8988T (cell line): ENCODE measurements around the gene NOS3.

Experiments
- DNase-seq: peaks from one replicate; pipeline ENCODE4 v3.0.0; 2011

Gene NOS3

DNA sequence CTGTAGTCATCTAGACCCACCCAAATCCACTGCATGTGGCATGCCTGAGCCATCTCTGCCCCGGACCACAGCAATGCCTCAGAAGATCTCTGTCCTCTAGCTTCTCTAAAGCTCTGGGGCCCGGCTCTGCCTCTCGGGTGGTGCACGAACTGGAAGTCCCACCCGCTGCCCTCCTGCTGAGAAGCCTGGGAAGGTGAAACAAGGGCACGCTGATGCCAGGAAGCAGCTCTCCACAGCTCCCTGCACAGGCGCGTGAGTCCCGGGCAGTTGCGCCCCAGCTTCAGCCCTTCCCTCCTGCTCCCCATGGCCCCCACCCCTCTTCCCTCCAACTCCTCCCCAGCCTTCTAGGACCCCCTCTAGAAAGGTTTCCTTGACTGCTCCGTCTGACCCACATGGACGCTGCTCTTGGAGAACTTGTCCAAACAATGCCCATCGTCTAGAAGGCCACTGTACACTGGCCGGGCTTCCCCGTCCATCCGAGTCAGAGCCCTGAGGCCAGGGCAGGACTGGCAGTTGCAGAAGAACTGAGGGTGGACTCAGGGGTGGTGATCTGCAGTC, 25.5 kb upstream of the NOS3 start:
- no peak for DNase-seq

DNA sequence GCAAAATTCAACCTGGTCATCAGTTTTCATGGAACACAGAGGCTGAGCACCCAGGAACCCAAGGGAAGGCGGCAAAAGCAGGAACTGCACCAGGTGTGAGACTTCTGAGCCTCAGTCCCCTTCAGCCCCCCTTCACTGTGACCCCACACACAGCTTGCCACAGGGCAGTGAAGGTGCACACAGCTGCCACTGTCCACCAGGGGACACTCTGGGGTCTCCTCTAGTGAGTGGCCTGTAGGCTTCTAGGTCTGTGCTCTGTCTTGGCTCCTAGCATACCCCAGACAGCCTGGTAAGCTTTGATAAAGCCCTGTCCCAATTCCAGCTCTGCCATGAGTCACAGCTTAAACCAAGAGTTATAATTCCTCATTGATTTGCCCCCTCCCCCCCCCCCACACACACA, 24.8 kb upstream of the NOS3 start:
- no peak for DNase-seq

DNA sequence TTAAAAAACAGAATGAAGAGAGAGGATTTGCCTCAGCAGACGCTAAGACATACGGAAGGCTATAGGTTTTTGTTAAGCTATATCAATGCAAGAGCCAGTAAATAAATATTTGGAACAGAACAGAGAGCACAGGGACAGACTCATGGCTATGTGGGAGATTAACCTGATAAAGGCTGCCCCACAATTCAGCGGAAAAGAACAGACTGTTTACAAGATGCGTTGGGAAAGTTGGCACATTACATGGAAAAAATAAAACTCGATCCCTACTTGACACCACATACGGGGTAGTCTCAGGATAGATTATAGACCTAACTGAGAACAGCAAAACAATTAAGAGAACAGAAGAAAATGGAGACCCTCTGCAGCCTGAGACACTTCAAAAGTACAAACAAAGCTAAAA, 23.5 kb upstream of the NOS3 start:
- no peak for DNase-seq

- DNase-seq = no peak
Observed at GRCh38 chr7:150968056-150968733, 22.6 kb upstream of the NOS3 start.

- DNase-seq = no peak
Observed at GRCh38 chr7:150968734-150969372, 22.0 kb upstream of the NOS3 start.

GRCh38 chr7:150969475-150969874, 21.3 kb upstream of the NOS3 start:
- DNase-seq = no peak

DNA sequence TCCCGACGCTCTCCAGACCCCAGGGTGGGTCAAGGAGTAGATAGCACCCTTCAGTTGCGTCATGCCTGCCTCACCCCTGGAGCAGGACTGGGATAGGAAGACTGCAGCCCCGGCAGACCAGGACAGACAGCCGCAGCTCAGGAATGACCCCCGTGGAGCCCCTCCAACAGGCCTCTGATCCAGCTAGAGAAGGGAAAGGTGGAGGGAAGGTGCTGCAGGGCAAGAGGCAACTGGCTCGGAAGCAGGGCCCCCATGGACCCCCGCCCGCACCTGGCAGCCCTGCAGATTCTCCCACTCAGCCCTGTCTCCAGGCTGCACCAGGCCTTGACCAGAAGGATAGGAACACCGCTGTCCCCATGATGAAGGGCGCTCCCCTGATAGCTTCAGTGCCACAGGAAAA, 20.4 kb upstream of the NOS3 start:
- DNase-seq = no peak

- no peak for DNase-seq
Observed at GRCh38 chr7:150971242-150972022, 19.4 kb upstream of the NOS3 start.

DNA sequence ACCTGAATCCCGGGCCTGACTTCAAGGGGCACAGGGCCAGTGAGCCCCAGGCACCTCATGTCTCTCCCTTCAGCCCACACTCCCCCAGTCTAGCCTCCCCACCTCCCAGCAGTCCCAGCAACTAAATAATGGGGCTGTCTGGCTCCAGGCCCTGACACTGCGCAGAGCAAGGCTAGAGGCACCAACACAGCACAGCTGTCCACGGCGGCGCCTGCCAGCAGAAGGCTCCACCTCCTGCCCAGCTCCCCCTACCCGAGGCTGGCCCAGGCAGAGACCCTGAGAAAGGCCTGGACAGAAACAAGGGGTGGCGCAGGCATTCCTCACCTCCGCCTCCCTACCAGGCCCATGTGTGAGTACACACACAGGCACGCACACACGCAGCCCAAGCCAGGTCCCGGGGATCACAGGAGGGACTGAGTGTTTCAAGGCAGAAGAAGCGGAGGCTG, 18.8 kb upstream of the NOS3 start:
- no peak for DNase-seq

GRCh38 chr7:150972741-150973140, 18.1 kb upstream of the NOS3 start:
- no peak for DNase-seq

GRCh38 chr7:150973571-150974451, 17.0 kb upstream of the NOS3 start:
- DNase-seq = no peak

GRCh38 chr7:150974468-150975391, 16.1 kb upstream of the NOS3 start:
- no peak for DNase-seq

- no peak for DNase-seq
Observed at GRCh38 chr7:150975536-150976319, 15.1 kb upstream of the NOS3 start.

DNA sequence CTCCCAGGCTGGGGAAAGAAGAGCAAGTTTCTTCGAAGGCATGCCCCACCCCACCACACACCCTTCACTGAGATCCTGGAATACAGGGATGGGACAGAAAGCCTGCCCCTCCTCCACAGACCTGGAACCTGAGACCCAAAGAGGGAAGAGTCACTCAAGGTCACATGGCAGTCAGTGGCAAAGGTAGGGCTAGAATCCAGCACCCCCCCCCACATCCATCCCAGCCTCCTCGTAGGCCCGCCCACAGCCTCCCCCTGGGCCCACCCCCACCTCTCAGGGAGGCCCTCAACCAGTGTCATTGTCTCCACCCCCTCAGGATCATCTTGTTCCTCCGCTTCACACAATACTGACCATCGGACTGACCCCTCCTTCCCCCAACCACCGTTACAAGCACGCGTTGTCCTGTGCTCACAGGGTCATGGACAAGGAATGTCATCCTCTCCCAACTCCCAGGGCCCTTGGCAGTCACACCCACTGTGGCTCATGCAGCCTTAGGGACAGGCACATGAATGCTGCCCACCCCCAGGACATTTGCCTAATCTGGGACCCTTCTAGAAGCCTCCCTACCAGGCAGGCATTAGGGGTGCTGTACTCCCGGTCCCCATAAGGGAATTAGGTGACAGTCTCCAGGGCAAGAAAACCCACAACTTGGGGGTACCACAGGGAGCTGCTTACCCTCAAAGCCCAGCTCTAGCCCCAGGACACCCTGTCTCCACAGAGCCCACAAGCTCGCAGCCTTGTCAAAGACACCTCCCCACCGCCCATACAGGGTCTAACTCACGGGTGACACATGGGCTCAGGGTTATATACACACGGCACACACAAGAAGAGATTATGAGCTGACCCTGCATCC, 14.1 kb upstream of the NOS3 start:
- DNase-seq = no peak

DNA sequence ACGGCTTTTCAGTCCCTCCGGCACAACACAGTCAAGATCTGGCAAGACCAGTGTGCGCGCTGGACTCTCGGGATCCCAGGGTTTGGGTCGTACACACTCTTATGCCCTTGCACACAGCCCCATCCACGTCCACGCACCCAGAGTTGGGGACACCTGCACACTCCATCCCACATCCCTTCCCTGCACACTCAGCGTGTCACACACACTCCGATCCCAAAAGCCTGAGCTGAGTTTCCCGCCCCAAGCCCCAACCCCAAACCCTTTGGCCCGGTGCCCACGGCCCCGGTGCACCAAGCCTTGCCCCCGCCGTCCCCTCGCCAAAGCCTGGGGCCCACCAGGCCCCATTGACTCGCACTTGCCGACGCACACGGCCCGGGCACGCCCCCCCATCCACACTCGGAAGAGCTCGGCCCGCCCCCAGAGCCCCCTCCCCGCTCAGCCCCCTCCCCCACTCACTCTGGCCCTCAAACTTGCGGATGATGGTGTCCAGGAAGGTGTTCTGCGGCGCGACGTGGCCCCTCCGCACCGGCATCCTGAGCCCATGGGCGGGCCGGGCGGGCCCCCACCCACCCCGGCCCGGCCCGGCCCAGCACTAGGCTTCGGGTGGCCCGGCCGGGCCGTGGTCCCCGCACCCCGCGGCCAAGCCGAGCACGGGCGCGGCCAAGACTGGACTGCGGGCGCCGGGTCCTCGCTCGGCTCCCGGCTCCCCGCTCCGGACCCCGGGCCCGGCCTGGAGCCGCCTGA, 13.3 kb upstream of the NOS3 start:
- DNase-seq = no peak

- DNase-seq = peak; percentile 93
Observed at GRCh38 chr7:150978126-150978789, 12.6 kb upstream of the NOS3 start, which contains the start of gene KCNH2. KCNH2 (minus strand) TSS chr7:150978321; CDS start chr7:150977913, 408 bp downstream.

DNA sequence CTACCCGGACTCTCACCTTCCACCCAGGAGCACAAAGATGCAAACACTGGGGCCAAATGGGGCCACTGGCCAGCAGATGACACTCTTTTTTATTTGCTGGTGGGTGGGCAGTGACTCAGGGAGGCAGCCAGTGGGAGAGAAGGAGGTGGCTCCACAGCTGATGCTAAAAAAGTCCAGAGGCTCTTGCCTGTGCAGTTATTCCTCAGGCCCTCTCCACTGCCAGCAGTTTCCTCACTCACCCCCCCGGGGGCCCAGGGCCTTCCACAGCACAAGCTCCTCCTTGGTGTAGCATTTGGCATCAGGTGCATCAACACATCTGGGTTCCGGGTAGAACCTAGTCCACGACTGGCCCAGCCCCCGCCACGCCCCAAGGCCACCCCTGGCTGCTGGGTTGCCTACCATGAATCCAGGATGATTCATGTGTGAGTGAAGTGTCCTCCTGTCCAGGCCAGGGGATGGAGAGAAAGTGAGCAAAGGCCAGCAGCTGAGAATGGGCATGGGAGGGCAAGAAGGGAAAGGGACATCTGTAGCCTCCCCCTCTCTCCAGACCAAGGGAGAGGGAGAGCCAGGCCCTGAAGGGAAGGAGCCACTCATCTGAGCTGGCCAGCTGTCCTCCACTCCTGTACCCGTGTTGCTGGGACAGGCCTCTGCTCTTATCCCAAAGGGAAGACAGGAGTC, 11.0 kb upstream of the NOS3 start:
- no peak for DNase-seq

GRCh38 chr7:150980663-150981062, 10.2 kb upstream of the NOS3 start:
- no peak for DNase-seq
